Measurements from ENCODE around the gene DAPK2.
"Not testable (repeated sequence)": the region's sequence is repeated elsewhere in the genome, so short reads cannot be mapped to it uniquely, and the experiment has no call there.

Gene DAPK2

DNA sequence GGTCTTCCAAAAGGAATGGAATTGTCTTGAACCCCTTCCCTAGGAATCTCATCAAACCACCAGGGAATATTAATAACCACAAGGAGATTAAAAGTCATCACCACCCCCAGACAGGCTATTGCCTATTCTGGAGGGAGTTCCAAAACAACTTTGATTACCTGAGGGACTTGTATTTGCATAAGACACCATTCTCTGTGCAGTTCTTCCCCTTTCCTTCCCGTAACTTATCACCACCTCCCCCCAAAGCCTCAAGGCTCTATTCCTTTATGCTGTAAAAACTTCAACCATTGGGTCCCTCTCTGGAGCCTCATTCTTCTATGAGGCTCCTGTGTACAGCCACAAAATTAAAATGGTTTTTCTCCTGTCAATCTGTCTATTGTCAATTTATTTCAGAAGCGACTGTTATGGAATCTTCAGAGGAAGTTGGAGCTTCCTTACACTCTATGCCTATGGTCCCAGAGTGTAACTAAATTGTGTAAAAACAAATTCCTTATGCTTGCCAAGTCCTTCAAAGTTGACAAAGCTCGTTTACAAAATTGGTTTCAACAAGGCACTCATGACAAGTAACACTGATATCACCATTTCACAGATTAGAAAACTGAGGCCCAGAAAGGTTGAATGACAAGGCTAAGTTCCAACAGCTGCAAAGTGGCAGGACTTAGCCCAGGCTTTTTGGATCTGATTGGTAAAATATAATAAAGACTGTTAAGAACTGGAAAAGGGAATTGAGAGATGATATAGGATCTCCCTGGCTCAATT lies 144.2 kb downstream of the DAPK2 start:
- Histone ChIP-seq H3K27me3 (no peaks in the 10 kb centered on the region), H3K4me1 (ENCODE audit: control insufficient read depth in 1 of 2, insufficient read depth in 1 of 2, low read depth in 1 of 2, low read length in 1 of 2) (peaks cover 68 to 78% of the 10 kb centered on the region in 2 experiments), H3K27ac (peak overlapping the region; percentile 51), H3K9me3 (no peaks in the 10 kb centered on the region), H3K36me3 (peaks cover 35% of the 10 kb centered on the region), H3K4me3 (ENCODE audit: low read depth in 1 of 2, low read length in 1 of 2) (no peak overlapping the region)
- TF ChIP-seq CTCF (IDR thresholded peaks at IDR 0.05): no peak

DNA sequence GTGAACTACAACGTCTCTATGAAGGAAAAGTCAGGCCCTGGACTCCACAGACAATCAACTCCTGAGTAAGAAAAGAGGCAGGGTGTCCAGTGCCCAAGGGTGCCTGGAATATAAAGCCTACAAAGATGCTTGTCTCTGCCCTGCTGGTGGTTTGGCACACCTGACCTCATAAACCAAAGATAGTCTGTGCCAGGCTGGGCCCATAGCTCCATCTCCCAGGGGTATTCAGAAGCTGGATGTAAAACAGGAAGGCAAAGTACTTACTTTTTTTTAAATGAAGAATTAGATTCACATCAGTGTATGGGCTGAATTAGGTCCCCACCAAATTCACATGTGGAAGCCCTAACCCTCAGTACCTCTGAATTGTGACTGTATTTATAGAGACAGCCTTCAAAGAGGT lies 146.0 kb downstream of the DAPK2 start:
- no peak for TF ChIP-seq CTCF (IDR thresholded peaks at IDR 0.05)
- Histone ChIP-seq H3K27ac (peak overlapping the region; percentile 82), H3K36me3 (peaks cover 20% of the 10 kb centered on the region), H3K4me1 (ENCODE audit: control insufficient read depth in 1 of 2, insufficient read depth in 1 of 2, low read depth in 1 of 2, low read length in 1 of 2) (peaks cover 71 to 76% of the 10 kb centered on the region in 2 experiments), H3K4me3 (ENCODE audit: low read depth in 1 of 2, low read length in 1 of 2) (no peak overlapping the region), H3K9me3 (no peaks in the 10 kb centered on the region), H3K27me3 (no peaks in the 10 kb centered on the region)

GRCh38 chr15:63899606-63900005 lies 146.7 kb downstream of the DAPK2 start:
- Histone ChIP-seq H3K27ac (peak overlapping the region; percentile 82), H3K4me1 (ENCODE audit: control insufficient read depth in 1 of 2, insufficient read depth in 1 of 2, low read depth in 1 of 2, low read length in 1 of 2) (peaks cover 68 to 74% of the 10 kb centered on the region in 2 experiments)
- not testable (repeated sequence) for H3K27me3 ChIP-seq

DNA sequence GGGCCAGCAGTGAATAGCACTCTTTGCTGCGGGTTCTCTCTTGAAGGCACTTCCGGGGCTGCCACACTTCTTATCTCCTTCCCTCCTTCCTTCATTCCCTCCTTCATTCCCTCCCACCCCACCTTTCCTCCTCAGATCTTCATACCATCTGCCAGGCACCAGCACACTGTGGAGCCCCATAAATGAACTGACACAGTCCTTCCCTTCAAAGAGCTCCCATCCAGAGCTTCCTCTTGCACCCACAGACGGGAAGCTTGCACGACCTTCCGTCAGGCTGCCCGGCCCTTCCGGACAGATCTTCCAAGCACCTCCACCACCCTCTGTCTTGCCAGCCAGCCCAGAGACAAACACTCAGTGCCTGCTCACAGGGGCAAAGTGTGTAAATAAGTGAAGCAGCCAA lies 147.1 kb downstream of the DAPK2 start:
- no peaks in the 10 kb centered on the region for H3K9me3 ChIP-seq
- H3K4me3 ChIP-seq (ENCODE audit: low read depth in 1 of 2, low read length in 1 of 2): peak overlapping the region; percentile 36 to 39
- peak overlapping the region; percentile 82 for H3K27ac ChIP-seq
- TF ChIP-seq CTCF (IDR thresholded peaks at IDR 0.05): no peak
- H3K27me3 ChIP-seq: no peaks in the 10 kb centered on the region
- H3K36me3 ChIP-seq: peaks cover 8% of the 10 kb centered on the region
- H3K4me1 ChIP-seq (ENCODE audit: control insufficient read depth in 1 of 2, insufficient read depth in 1 of 2, low read depth in 1 of 2, low read length in 1 of 2): peaks cover 68 to 74% of the 10 kb centered on the region in 2 experiments

More at GRCh38 chr15:63899606-63900005, 146.7 kb downstream of the DAPK2 start:
- Histone ChIP-seq H3K4me3 (ENCODE audit: low read depth in 1 of 2, low read length in 1 of 2) (peak overlapping the region; percentile 36 to 39), H3K36me3 (peaks cover 13% of the 10 kb centered on the region)
- H3K9me3 ChIP-seq: not testable (repeated sequence)

GRCh38 chr15:63896336-63897115 lies 149.8 kb downstream of the DAPK2 start:
- Histone ChIP-seq H3K4me1 (ENCODE audit: control insufficient read depth in 1 of 2, insufficient read depth in 1 of 2, low read depth in 1 of 2, low read length in 1 of 2) (peaks cover 71 to 78% of the 10 kb centered on the region in 2 experiments), H3K36me3 (no peaks in the 10 kb centered on the region), H3K4me3 (ENCODE audit: low read depth in 1 of 2, low read length in 1 of 2) (no peak overlapping the region), H3K27me3 (no peaks in the 10 kb centered on the region), H3K27ac (peak overlapping the region; percentile 60), H3K9me3 (no peaks in the 10 kb centered on the region)
- TF ChIP-seq CTCF (IDR thresholded peaks at IDR 0.05): no peak

- H3K36me3 ChIP-seq: no peaks in the 10 kb centered on the region
- no peaks in the 10 kb centered on the region for H3K27me3 ChIP-seq
- no peak overlapping the region for H3K4me3 ChIP-seq (ENCODE audit: low read depth in 1 of 2, low read length in 1 of 2)
- TF ChIP-seq CTCF (IDR thresholded peaks at IDR 0.05): no peak
- peaks cover 70 to 74% of the 10 kb centered on the region in 2 experiments for H3K4me1 ChIP-seq (ENCODE audit: control insufficient read depth in 1 of 2, insufficient read depth in 1 of 2, low read depth in 1 of 2, low read length in 1 of 2)
- H3K27ac ChIP-seq: peak overlapping the region; percentile 60
- H3K9me3 ChIP-seq: no peaks in the 10 kb centered on the region
These were observed 150.5 kb downstream of the DAPK2 start for GRCh38 chr15:63895787-63896218.
